HFFc6 (cell line): Measurements from ENCODE around the gene METTL15. TPM values are rescaled to one million over a fixed set of nuclear protein-coding genes. Genes with fewer than 3 reads are reported as not detected.

Experiments used
- DNase-seq: peaks from one replicate; pipeline ENCODE4 v3.0.0-alpha.2; 2018
- H3K27ac Mint-ChIP-seq: 2 replicates; pipeline ENCODE4 v1.8.0; 2020; ENCODE audit warnings: mild to moderate bottlenecking, mixed read lengths
- H3K27me3 Mint-ChIP-seq: 2 replicates; pipeline ENCODE4 v1.8.0; 2021; ENCODE audit warnings: mild to moderate bottlenecking, moderate library complexity, mixed read lengths; ENCODE audit not compliant: insufficient read depth
- H3K36me3 Mint-ChIP-seq: 2 replicates; pipeline ENCODE4 v1.8.0; 2021; ENCODE audit warnings: low read depth, mixed read lengths
- H3K4me1 Mint-ChIP-seq: 2 replicates; pipeline ENCODE4 v1.8.0; 2020; ENCODE audit warnings: low read depth, mixed read lengths
- H3K4me3 Mint-ChIP-seq: 2 replicates; pipeline ENCODE4 v1.8.0; 2020; ENCODE audit warnings: mild to moderate bottlenecking, moderate library complexity, mixed read lengths
- H3K9me3 Mint-ChIP-seq: 2 replicates; pipeline ENCODE4 v1.8.0; 2020; ENCODE audit warnings: mild to moderate bottlenecking, mixed read lengths
- total RNA-seq, 6 experiments: library from RNA; stranded (reverse); fragmentation: NEBNext Ultra II Directional; extraction: Animal tissue kit (Norgen Biotek cat#: 25700); gene quantifications; 2 replicates in 1 of 6; 3 replicates in 5 of 6; pipeline ENCODE4 v1.2.3, GENCODE V29; 2021
- TF ChIP-seq, protein P1 (sequence below): fragments of 200-600 bp; sonication (generic); IDR thresholded peaks from 2 replicates; pipeline ENCODE4 v1.5.0; 2021; ENCODE audit warnings: antibody characterized with exemption, mild to moderate bottlenecking

The METTL15 gene
- total RNA-seq, 6 experiments from 2014 or later: 11.0 to 14.1 (median 12.4) TPM

DNA sequence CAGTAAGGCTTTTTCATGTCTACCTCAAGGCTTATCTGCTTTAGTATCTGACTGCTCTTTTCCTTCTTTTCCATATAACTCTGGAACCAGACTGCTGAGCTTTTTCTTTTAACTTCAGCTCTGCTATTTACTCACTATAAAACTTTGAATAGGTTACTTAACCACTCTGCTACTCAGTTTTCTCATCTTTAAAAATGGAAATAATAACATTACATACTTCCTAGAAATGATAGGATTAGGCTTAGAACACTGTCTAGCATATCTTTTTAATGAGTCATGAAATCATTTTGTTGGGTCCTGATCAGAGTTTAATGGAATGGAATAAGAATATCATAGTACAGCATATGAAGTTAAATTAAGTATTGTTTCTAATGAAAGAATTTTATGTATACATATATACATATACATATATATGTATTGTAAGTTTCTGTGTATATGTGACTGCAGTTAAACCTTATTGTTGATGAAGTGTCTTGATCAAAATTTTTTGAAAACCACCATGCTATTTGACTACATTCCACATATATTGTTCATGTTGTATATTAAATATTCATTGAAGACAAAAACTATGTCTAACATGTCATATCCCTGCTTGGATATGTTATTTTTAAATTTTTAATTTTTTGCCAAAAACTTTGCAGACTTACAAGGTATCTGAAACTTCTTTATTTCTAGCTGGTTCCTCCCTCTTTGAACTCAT is 120.2 kb downstream of the METTL15 start:
- no peaks in the 10 kb centered on the region for H3K27me3 Mint-ChIP-seq
- no peak overlapping the region; the same call in 1 of the 2 replicates for H3K4me3 Mint-ChIP-seq
- no peaks in the 10 kb centered on the region for H3K9me3 Mint-ChIP-seq
- DNase-seq: peak; percentile 0
- peaks cover 52% of the 10 kb centered on the region for H3K4me1 Mint-ChIP-seq
- peak overlapping the region; percentile 34; the same call in 1 of the 2 replicates for H3K27ac Mint-ChIP-seq
- H3K36me3 Mint-ChIP-seq: peaks cover 15% of the 10 kb centered on the region
- TF ChIP-seq, protein P1, sequence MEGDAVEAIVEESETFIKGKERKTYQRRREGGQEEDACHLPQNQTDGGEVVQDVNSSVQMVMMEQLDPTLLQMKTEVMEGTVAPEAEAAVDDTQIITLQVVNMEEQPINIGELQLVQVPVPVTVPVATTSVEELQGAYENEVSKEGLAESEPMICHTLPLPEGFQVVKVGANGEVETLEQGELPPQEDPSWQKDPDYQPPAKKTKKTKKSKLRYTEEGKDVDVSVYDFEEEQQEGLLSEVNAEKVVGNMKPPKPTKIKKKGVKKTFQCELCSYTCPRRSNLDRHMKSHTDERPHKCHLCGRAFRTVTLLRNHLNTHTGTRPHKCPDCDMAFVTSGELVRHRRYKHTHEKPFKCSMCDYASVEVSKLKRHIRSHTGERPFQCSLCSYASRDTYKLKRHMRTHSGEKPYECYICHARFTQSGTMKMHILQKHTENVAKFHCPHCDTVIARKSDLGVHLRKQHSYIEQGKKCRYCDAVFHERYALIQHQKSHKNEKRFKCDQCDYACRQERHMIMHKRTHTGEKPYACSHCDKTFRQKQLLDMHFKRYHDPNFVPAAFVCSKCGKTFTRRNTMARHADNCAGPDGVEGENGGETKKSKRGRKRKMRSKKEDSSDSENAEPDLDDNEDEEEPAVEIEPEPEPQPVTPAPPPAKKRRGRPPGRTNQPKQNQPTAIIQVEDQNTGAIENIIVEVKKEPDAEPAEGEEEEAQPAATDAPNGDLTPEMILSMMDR: no peak

- no peak for DNase-seq
- Mint-ChIP-seq H3K4me3 (no peak overlapping the region), H3K36me3 (peaks cover 13% of the 10 kb centered on the region), H3K27ac (no peak overlapping the region; the same call in 1 of the 2 replicates), H3K27me3 (no peaks in the 10 kb centered on the region), H3K9me3 (0 out of 2 replicates have a peak, but pooled peaks cover 7% of the 10 kb centered on the region), H3K4me1 (peaks cover 45% of the 10 kb centered on the region)
- TF ChIP-seq, protein P1: no peak
Measured at GRCh38 chr11:28231475-28231874, 123.3 kb downstream of the METTL15 start.

DNA sequence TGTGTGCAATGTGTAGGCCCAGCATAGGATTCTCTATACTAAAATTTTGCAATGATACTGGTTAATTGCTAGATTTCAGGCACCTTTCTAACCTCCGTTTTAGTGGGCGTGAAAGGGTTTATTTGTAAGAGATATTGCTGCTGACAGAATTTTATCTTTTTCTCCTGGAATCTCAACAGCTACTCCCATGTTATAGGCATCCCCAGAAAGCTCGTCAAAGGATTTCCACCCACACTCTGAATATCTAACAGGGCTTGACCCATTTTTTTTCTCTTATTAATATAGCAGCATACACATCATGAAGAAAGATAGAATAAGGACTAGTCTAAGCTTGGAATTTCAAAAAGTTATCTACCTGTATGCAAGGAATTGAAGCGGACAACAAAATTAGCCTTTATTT is 124.5 kb downstream of the METTL15 start:
- Mint-ChIP-seq H3K9me3 (peaks cover 11% of the 10 kb centered on the region; the same call in 1 of the 2 replicates), H3K4me1 (peaks cover 35% of the 10 kb centered on the region)

GRCh38 chr11:28241760-28242159 is 133.6 kb downstream of the METTL15 start:
- DNase-seq: no peak
- H3K4me3 Mint-ChIP-seq: no peak overlapping the region
- H3K36me3 Mint-ChIP-seq: peaks cover 30% of the 10 kb centered on the region
- H3K9me3 Mint-ChIP-seq: peaks cover 10% of the 10 kb centered on the region
- TF ChIP-seq, protein P1: no peak
- H3K27ac Mint-ChIP-seq: no peak overlapping the region; the same call in 1 of the 2 replicates
- H3K27me3 Mint-ChIP-seq: no peaks in the 10 kb centered on the region
- peaks cover 48% of the 10 kb centered on the region for H3K4me1 Mint-ChIP-seq

More for the DNA sequence above, 124.5 kb downstream of the METTL15 start:
- TF ChIP-seq, protein P1: no peak
- H3K27ac Mint-ChIP-seq: no peak overlapping the region
- H3K4me3 Mint-ChIP-seq: no peak overlapping the region
- H3K27me3 Mint-ChIP-seq: no peaks in the 10 kb centered on the region
- DNase-seq: no peak
- peaks cover 23% of the 10 kb centered on the region for H3K36me3 Mint-ChIP-seq

- Mint-ChIP-seq H3K27ac (peak overlapping the region; percentile 49; the same call in 1 of the 2 replicates), H3K36me3 (peaks cover 21% of the 10 kb centered on the region), H3K27me3 (no peaks in the 10 kb centered on the region), H3K9me3 (peaks cover 6% of the 10 kb centered on the region), H3K4me3 (peak overlapping the region; percentile 49; the same call in 1 of the 2 replicates), H3K4me1 (peaks cover 48% of the 10 kb centered on the region)
- TF ChIP-seq, protein P1: no peak
- no peak for DNase-seq
Measured at GRCh38 chr11:28242596-28242995, 134.4 kb downstream of the METTL15 start.
